NOMO-1 treated with DMSO at 0.1 percent for 48 hours (cell line): ENCODE data around the gene VGLL1.

Source experiments
- DNase-seq: peaks from one replicate; lab custom pipeline; 2025; ENCODE audit not compliant: unreplicated experiment; lab: John Stamatoyannopoulos, UW

Gene VGLL1

DNA sequence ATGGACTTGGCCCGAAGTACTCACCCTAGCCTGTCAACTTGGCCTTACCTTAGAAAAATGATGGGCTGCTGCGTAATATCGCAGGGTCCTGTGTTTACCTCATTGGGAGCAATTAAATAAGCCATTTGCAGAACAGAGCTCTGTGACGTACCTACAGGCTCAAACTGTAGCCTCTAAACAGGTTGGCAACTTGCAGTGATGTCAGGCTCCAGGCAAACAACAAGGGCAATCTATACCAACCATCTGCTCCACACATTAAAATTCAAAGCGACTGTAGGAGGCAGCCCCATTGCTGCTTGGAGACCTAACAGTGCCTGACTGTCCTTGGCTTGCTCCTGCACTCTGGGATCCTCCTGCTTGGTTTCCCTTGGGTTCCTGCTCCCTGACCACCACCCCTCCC lies 17.2 kb downstream of the VGLL1 start:
- DNase-seq = no peak

DNA sequence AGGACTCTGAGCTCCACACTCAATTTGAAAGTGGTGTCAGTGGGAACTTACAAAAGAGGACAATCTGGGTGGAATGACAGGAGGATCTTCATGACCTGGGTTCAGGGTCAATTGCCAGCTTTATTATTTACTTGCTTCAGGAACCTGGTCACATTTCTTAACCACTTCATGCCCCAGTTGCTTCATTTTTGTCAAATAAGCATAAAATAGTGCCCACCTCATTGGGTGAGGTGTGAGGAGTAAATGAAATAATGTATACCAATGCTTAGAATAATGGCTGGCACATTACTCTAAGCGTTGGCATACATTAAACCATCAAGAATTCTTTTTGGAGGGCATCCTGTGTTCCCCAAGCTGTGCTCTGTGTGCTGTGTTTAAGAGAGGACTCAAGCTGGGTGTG lies 19.4 kb downstream of the VGLL1 start:
- DNase-seq = no peak

DNA sequence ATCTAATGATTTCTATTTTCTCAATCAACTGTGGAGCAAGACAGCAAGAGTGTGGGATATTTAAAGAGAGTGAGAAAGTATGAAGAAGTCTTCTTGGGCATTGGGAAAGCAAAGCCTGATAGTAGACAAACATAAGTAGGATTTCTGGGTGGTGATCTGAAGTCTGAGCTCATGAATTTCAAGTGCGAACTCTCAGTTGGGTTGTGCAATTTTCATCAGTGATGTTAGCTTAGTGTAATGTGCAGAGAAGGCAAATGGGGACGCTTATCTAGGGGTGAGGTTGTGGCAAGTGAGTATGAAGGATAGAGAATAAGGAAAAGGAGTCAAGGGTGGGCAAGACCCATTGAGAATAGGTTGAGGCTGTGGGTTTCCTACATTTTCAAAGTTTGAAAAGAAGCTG lies 23.7 kb downstream of the VGLL1 start:
- no peak for DNase-seq

DNA sequence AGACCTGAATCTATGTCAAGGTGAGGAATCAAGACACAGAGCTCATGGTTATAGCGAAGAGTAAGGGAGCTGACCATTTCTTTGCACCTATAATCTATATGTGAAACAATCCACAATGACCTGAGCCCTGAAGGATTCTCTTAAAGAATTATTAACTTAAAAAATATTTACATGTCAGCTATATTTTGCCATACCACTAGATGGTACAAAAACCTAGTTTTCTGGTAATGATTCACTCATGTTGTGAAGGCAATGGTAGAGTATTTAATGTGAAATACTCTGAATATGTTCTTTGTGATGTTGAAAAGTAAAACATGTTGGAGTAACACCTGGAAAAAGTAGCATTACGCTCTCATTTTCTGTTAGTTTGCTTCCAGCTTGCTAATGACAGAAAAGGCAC lies 40.0 kb downstream of the VGLL1 start:
- no peak for DNase-seq

DNA sequence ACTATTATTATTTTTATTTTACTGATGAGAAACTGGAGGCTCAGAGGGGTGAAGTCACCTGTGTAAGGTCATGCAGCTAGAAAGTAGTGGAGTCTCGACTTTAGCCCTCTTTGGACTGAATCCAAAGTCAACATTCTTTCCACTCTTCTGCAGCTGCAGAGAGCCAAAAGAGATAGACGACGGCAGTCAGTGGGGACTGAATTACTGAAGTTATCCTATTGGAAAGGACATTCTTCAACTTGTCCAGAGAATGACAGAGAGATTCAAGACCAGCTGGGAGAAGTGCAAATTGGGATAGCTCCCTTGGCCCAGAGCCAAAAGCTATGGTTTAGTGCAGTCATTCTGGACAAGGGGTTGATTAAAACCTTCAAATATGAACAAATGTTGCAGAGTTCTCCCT lies 42.5 kb downstream of the VGLL1 start:
- DNase-seq = no peak

DNA sequence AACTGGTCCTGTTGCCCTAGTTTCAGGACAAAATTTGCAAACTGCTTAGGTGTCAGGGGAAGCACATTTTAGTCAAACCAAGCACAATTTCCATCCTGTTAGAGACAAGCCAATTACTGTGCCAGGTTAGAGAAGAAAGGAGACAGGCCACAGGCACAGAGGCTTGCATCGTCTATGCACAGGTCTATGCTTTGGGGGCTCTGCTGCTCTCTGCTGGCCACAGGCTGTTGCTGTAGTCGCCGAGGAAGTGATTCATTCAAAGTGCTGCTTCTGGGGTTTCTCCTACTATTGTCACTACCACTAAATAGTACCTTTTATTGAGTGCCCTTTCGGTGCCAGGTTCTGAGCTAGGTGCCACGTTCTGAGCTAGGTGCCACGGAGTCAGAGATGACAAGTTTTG lies 45.5 kb downstream of the VGLL1 start:
- DNase-seq = peak; percentile 45

DNA sequence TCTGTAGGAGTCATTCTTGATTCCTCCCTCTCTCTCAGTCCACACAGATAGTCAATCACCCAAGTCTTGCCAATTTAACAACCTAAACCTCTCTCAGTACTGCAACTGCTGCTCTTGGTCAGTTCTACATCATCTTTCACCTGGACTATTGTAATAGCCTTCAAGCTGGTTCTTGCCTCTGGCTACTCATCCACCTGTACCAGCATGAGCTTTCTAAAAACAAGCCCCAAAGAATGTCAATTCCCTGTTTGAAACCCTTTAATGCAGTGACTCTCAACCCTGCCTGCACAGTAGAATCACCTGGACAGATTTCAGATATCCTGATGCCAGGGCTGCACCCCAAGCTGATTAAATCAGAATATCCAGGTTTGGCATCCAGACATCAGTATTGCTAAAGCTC lies 48.3 kb downstream of the VGLL1 start:
- no peak for DNase-seq

DNA sequence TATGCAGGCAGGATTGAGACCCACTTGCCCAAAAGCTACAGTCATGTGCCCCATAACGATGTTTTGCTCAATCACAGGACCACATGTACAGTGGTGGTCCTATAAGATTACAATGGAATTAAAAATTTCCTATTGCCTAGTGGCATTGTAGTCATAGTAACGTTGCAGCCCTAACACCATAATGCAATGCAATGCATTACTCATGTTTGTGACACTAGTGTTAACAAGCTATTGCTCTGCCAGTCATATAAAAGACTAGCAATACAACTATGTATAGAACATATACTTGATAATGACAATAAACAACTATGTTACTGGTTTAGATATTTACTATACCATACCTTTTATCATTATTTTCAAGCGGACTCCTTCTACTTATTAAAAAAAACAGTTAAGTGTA lies 50.6 kb downstream of the VGLL1 start:
- DNase-seq = no peak

DNA sequence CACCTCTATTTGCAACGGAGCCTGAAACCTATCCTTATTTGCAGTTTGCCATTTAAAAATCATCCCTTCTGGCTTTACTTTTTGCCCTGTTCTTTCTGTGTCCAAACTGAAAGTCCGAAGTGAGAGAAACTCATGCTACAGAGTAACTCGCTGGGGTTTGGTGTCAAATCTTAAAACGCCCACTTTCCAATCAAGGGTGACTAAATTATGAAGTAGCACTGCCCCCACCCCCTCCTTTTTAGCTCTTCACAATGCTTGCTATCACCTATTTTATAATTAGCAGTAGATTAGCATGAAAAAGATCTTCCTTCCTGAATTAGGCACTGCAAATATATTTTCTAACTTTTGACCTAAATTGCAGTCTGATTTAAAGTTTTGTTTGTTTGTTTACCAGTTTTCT lies 52.5 kb downstream of the VGLL1 start:
- no peak for DNase-seq

DNA sequence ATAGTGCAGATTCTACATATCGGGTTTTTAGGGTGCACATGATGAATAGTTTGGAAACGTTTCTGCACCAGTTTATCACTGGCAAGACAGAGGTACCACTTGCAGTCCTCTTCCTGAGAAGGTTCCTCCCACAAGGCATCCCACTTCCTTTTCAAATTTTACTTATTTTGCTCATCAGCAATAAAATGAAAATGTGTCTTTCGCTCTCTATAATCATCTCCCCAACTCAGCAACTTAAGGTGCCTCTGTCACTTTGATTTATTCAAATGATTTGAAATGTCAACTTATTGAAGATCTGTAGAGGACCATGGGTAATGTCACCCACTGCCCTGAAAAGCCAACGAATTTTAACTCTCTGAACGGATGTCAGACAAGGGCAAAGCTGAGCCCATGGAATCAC lies 53.2 kb downstream of the VGLL1 start:
- no peak for DNase-seq

DNA sequence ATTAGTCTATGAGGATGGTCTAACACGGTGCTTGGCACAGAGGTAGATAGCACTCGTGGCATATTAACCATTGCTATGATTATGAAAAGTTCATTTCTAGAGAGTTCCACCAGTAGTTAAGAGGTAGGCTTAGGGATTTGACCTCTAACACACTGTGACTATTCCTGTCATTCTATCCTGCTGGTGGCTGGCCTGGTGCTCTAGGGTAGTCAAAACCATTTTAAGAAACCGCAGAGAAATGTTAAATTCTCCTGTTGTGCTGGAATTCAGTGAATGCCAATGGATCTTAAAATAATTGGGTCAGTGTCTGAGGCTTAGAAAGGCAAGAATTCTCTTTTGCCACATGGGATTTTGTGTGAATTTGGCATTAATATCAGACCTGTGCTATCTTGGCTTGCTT lies 53.9 kb downstream of the VGLL1 start:
- no peak for DNase-seq

DNA sequence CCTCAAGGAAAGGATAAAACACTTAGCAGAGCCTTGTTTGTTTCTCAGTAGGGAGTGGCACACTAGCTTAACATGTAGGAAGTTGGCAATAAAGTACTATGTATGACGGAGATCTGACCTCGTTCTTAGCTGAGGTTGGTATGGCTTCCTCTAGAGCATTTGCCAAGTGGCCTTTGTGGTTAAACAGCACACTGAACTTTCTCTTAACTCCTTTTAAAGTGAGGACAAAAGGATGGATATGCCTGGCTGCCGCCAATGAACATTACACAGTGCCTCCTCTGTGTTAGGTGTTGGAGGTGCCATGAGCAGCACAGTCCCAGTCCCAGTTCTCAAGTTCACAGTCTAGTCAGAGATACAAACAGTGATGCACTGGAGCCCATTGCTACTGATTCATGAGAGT lies 54.4 kb downstream of the VGLL1 start:
- peak; percentile 14 for DNase-seq

DNA sequence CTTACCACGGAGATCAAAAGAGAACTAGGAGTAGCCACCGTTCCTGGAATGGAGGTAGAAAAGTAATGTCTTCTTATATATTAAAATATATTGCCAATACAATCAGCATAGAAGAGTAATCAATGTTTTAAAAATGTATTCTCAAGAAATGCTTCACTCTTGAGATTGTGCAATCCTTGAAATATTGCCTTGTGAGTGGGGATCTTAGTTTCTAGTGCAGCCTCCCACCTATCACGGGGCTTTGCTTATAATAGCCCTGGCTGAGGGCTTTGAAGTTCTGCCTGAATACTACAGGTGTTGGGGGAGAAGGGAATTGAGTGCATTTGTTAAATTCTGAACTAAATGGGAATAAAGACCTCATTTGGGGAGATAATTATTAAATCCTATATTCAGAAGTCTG lies 55.5 kb downstream of the VGLL1 start:
- no peak for DNase-seq

DNA sequence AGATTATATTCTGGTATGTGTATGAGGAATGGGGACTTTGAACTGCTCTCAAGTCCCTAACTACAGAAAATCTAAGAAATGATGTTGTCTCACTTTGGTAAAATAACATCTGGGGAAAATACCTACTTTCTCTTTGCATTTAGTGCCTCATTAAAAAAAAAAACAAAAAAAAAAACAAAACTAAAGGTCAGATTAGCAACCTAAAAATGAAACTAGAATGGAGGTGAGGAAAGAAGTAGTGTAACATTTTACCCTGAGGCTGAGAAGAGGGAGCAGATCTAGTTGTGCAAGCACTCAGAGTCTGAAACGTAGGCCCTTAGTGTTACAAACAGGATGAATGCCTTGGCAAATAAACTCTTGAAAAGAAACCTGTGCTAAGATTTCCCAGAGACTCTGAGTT lies 56.0 kb downstream of the VGLL1 start:
- DNase-seq = peak; percentile 9

DNA sequence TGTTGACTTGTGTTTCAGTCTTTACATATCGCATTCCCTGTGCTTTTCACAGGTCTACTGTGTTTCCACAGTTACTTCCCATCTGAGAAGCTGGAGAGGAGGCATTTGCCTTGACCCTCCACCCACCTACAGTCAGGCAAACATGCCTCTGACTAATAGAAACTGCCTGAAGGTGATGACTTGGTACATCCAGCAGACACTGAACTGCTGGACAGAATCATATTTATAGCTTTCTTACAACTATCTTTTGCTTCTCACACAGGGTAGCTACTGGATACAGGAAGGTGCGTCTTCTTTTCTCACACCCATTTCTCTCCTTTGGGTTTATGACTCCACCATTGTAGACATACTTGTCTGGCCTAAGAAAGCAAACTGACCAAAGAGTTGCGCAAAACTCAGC lies 58.0 kb downstream of the VGLL1 start:
- no peak for DNase-seq

DNA sequence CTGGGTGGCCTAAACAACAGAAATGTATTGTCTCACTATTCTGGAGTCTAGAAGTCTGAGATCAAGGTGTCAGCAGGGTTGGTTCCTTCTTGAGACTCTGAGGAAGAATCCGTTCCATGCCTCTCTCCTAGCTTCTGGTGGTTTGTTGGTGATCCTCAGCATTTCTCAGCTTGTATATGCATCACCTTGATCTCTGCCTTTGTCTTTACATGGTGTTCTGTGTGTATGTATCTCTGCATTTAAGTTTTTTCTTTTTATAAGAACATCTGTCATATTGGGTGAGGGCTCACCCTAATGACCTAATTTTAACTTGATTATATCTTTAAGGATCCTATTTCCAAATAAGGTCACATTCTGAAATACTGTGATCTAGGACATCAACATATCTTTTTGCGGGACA lies 65.3 kb downstream of the VGLL1 start:
- no peak for DNase-seq

DNA sequence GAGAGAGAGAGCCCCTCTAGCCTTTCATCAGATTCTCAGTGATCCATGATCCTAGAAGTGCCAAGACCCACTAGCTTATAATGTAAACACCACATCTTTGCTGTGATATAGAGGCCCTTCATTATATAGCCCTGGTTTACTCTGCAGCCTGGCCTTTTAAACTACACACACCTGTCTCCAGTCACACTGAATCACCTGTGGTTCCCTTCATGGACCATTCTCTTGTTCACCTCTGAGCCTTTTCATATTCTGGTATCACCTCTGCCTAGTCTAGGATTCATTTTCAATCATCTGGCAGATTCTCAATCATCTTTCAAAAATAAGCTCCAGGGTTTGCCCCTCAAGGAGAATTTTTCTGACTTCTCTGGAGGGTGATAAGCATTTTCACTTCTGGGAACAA lies 65.9 kb downstream of the VGLL1 start:
- no peak for DNase-seq

DNA sequence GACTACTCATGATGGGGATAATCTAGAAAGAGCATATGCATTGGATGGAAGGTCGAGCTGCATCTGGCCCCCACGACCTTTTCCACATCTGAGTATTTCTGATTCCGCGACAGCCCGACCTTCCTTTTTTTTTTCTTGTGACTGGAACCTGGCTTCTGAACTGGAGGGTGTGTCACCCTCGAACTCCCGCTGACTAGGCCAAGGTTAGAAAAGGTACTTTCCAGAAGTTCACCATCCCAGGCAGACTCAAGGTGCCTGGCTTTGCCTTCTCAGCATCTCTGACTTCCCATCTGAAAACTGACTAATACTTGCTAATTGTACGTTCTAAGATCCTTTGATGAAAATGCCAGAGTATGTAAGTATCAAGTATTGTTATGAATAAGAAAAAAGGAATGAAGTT lies 66.6 kb downstream of the VGLL1 start:
- no peak for DNase-seq

DNA sequence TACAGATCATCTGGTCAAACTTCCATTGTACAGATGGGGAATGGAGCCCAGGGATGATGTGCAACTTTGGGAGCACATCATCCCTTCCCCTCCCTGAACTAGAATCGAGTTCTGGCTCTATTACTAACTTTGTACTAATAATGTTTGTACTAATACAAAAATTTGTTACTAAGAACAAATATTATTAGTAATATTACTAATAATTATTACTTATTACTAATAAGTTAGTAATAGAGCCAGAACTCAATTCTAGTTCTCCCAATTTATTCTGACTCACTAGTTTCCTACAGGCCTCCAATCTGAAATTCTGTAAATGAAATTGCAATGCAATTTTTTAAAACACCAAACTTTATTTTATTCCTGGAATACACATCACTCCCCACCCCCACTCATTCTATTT lies 68.0 kb downstream of the VGLL1 start:
- no peak for DNase-seq
